RWPE2 (cell line): ENCODE data around the gene PCGF3.

Experiments used
- ATAC-seq: fragments of 200-7000 bp; cut with Tn5 transposase; 3 replicates; pipeline ENCODE4 v1.9.1; 2021; ENCODE audit warnings: low read depth
- DNase-seq: peaks from one replicate; pipeline ENCODE4 v3.0.0-alpha.2; 2020; ENCODE audit warnings: low spot score
- H3K27ac ChIP-seq: fragments of 450-650 bp; 2 replicates; pipeline ENCODE4 v1.5.1; 2017; ENCODE audit warnings: mild to moderate bottlenecking; ENCODE audit not compliant: poor library complexity, severe bottlenecking
- H3K27me3 ChIP-seq: fragments of 250-450 bp; sonication (Bioruptor Pico); 2 replicates; pipeline ENCODE4 v1.5.1; 2021; ENCODE audit warnings: mild to moderate bottlenecking, moderate library complexity; ENCODE audit not compliant: insufficient read depth, poor library complexity, severe bottlenecking
- H3K36me3 ChIP-seq: fragments of 250-450 bp; sonication (Bioruptor Pico); 2 replicates; pipeline ENCODE4 v1.5.1; 2020; ENCODE audit warnings: low read depth, mild to moderate bottlenecking, moderate library complexity
- H3K4me1 ChIP-seq: fragments of 250-450 bp; sonication (Bioruptor Pico); 2 replicates; pipeline ENCODE4 v1.5.1; 2021; ENCODE audit warnings: mild to moderate bottlenecking, moderate library complexity; ENCODE audit not compliant: insufficient read depth, poor library complexity, severe bottlenecking
- H3K4me3 ChIP-seq: fragments of 250-450 bp; sonication (Bioruptor Pico); 2 replicates; pipeline ENCODE4 v1.5.1; 2021; ENCODE audit warnings: mild to moderate bottlenecking, moderate library complexity; ENCODE audit not compliant: severe bottlenecking
- H3K9me3 ChIP-seq: fragments of 250-450 bp; sonication (Bioruptor Pico); 2 replicates; pipeline ENCODE4 v1.5.1; 2021; ENCODE audit warnings: mild to moderate bottlenecking, moderate library complexity; ENCODE audit not compliant: severe bottlenecking
- CTCF ChIP-seq: fragments of 450-650 bp; IDR thresholded peaks from one replicate; pipeline ENCODE4 v1.5.1; 2017; ENCODE audit warnings: mild to moderate bottlenecking, moderate library complexity; ENCODE audit not compliant: poor library complexity, severe bottlenecking

Gene PCGF3

DNA sequence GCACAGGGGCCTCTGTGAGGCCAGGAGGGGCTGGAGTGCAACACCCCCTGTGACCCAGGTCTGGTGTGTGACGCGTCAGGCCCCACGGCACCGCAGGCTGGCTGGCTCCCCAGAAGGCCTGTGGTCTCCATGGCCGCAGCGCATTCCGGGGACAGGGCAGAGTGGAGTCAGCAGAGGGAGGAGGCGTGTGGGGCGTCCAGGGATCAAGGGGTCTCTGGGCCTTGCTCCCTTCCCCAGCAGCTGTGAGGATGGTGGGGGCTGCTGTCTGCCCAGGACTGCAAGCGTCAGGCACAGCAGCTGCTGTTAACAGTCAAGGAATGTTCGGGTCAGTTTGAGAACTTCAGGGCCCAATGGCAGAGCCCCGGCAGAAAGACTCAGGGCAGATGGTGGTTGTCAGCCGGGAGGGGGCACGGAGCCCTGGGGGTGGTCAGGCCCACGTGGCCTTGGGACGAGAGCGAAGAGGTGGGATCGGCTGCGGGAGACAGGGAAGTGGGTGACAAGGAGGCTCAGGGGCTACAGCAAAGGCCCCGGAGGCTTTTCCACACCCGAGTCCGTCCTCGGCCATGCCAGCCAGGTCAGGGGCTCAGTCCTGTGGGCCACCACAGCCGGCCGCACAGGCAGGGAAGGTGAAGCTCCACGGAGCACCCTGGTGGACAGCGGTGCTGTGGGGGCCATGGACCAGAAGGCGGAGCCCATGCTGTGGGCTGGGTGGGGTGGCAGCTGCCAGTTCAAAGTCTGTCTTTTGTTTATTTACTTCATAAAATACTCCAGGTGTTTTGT lies 18.3 kb downstream of the PCGF3 start:
- H3K4me3 ChIP-seq: no peak overlapping the region
- no peaks in the 10 kb centered on the region for H3K9me3 ChIP-seq
- no peaks in the 10 kb centered on the region; the same call in 1 of the 2 replicates for H3K36me3 ChIP-seq
- ATAC-seq (no peak), DNase-seq (no peak)
- TF ChIP-seq CTCF: no peak
- H3K4me1 ChIP-seq: peaks cover 4% of the 10 kb centered on the region
- H3K27ac ChIP-seq: no peak overlapping the region
- no peaks in the 10 kb centered on the region for H3K27me3 ChIP-seq

DNA sequence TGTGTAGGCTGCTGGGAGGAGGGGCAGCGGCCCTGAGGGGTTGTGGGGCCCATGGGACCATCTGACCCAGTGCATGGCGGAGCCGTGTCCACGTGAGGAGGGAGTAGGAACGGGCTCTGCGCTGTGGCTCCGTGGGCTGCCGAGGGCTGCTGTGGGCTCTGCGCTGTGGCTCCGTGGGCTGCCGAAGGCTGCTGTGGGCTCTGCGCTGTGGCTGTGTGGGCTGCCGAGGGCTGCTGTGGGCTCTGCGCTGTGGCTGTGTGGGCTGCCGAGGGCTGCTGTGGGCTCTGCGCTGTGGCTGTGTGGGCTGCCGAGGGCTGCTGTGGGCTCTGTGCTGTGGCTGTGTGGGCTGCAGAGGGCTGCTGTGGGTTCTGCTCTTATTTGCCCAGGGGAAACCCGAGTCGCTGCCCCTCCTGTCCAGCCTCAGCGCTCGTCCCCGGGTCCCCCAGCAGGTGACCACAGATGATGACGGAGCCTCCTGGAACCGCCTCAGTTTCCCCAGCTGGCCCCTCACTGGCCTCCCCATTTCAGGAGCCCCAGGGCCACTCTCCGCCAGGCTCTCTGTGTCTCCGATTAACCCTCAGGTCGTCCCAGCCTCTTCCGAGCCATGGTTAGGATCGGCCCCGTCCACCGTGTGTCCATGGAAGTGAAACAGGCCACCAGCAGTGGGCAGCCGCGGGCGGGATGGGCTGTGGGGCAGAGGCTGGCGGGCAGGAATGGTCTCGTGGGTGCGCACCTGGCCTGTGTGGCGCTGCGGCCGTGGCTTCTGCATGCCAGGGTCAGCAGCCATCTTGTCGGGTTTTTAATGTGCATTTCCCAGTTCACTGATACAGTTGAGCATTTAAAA lies 20.0 kb downstream of the PCGF3 start:
- no peak for TF ChIP-seq CTCF
- no peaks in the 10 kb centered on the region for H3K27me3 ChIP-seq
- ATAC-seq (no peak), DNase-seq (no peak)
- H3K36me3 ChIP-seq: peaks cover 2% of the 10 kb centered on the region
- peaks cover 4% of the 10 kb centered on the region for H3K4me1 ChIP-seq
- H3K4me3 ChIP-seq: no peak overlapping the region
- H3K27ac ChIP-seq: no peak overlapping the region
- no peaks in the 10 kb centered on the region for H3K9me3 ChIP-seq

DNA sequence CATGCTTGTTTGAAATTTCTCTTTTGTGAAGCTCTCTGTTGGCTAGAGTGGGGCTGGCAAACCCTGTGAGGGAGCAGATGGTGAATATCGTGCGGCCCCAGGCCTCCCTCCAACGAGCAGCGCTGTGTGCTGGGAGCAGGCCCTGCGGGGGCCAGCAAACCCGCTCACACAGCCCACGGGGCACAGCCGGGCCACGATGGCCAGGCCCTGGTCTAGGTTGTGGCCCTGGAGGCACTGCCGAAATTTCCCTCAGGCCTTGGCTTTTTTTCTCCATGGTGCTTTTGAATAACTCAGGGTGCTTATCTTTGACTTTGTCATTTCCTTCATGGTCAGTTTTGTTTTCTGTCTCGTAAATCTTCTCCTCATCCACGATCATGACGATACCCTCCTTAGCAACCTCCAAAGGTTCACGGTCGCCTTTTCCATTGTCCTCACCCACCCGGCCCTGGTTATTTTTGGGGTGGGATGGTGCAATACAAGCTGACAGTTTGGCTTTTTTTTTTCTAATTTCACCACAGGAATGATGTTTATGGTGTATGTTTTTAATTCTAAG lies 20.7 kb downstream of the PCGF3 start:
- Histone ChIP-seq H3K9me3 (no peaks in the 10 kb centered on the region), H3K27me3 (no peaks in the 10 kb centered on the region), H3K4me1 (no peaks in the 10 kb centered on the region), H3K27ac (no peak overlapping the region), H3K36me3 (peaks cover 9% of the 10 kb centered on the region), H3K4me3 (no peak overlapping the region)
- no peak for ATAC-seq
- TF ChIP-seq CTCF: no peak
- no peak for DNase-seq

- ATAC-seq (no peak), DNase-seq (no peak)
- Histone ChIP-seq H3K4me3 (no peak overlapping the region), H3K4me1 (no peaks in the 10 kb centered on the region), H3K27ac (no peak overlapping the region), H3K9me3 (no peaks in the 10 kb centered on the region), H3K27me3 (no peaks in the 10 kb centered on the region), H3K36me3 (peaks cover 9% of the 10 kb centered on the region)
- TF ChIP-seq CTCF: no peak
These were observed 21.2 kb downstream of the PCGF3 start for GRCh38 chr4:726838-727237.
